ENCODE data around the gene HOXD3. TPM values are rescaled to one million over a fixed set of nuclear protein-coding genes. Genes with fewer than 3 reads are reported as not detected.

Gene HOXD3
- total RNA-seq, 2 experiments from 2014 or later: not detected

DNA sequence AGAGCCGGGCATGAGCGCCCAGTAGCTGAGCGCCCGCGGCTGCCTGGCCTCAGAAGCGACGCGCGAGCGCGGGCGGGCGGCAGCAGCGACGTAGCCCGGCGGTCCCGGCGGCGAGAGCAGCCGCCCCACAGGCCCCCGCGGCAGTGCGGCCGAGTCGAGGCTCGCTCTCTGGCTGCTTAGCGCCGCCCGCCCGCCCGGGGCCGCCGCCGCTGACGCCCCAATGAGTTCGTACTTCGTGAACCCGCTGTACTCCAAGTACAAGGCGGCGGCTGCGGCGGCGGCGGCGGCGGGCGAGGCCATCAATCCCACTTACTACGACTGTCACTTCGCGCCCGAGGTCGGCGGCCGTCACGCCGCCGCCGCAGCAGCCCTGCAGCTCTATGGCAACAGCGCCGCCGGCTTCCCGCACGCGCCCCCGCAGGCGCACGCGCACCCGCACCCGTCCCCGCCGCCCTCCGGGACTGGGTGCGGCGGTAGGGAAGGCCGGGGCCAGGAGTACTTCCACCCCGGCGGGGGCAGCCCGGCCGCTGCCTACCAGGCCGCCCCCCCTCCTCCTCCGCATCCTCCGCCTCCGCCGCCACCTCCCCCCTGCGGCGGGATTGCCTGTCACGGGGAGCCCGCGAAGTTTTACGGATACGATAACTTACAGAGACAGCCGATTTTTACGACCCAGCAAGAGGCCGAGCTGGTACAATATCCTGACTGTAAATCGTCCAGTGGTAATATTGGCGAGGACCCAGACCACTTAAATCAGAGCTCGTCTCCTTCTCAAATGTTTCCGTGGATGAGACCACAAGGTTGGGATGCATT lies 26.8 kb upstream of the HOXD3 start:
- H3K9me3 Mint-ChIP-seq: no peaks in the 10 kb centered on the region
- peak; percentile 25 for DNase-seq
- H3K27ac Mint-ChIP-seq: peak overlapping the region; percentile 23
- ChIA-PET POLR2A (no interaction called here), CTCF (interaction anchor here (0.7 to 4.2 kb wide), 7 partner anchors 10 to 522 kb away, joined by 3 to 18 read pairs (median 11); no protein-coding TSS in a partner anchor)
- H3K36me3 Mint-ChIP-seq: peaks cover 3% of the 10 kb centered on the region
- H3K4me3 Mint-ChIP-seq: peak overlapping the region; percentile 41
- H3K27me3 Mint-ChIP-seq: peaks cover 78% of the 10 kb centered on the region
- peaks cover 26% of the 10 kb centered on the region for H3K4me1 Mint-ChIP-seq (ENCODE audit: low read depth)
- intact Hi-C loops (cut with micrococcal nuclease): loop anchor here (10.0 kb wide), 1 partner anchor 1796 kb away; the partner anchor contains the start of gene SP9

DNA sequence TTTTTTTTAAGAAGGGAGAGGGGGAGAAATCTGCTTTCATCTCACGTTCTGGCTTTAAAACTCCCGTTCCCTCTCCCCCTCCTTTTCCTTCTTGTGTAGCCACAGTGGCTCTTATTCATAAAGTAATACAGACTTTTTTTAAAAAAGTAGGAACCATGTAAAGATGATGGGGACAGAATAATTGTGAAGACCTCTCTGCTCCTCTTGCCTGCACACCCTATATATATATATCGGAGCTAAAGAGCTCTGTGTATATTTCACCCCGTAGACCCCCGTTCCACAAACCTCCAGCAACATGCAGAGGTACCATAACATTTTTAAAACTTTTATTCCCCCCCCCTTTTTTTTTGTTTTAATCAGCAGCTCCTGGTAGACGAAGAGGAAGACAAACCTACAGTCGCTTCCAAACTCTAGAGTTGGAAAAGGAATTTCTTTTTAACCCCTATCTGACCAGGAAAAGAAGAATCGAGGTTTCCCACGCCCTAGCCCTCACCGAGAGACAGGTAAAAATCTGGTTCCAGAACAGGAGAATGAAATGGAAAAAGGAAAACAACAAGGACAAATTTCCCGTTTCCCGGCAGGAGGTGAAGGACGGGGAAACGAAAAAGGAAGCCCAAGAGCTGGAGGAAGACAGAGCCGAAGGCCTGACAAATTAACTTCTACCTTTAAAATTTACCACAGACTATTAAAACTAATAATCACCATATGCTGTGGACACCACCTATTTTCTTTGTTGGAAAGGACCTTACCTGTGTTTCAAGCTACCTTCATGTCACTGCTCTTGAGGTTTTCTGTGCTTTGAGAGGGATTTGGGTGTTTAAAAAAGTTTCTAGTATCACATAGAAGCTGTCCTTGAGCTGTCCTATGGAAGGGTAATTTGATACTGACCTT lies 25.9 kb upstream of the HOXD3 start:
- CTCF ChIA-PET: interaction anchor here (0.7 to 4.2 kb wide), 10 partner anchors 9 to 521 kb away, joined by 3 to 18 read pairs (median 4); no protein-coding TSS in a partner anchor
- no peaks in the 10 kb centered on the region for H3K9me3 Mint-ChIP-seq
- H3K4me3 Mint-ChIP-seq: peak overlapping the region; percentile 41
- intact Hi-C loops (cut with micrococcal nuclease): loop anchor here (10.0 kb wide), 1 partner anchor 1796 kb away; the partner anchor contains the start of gene SP9
- POLR2A ChIA-PET: interaction anchor here (0.6 kb wide), 2 partner anchors 660 to 1114 kb away, joined by 3 to 4 read pairs; no protein-coding TSS in a partner anchor
- H3K36me3 Mint-ChIP-seq: peaks cover 7% of the 10 kb centered on the region
- H3K27me3 Mint-ChIP-seq: peaks cover 78% of the 10 kb centered on the region
- no peak for DNase-seq
- peaks cover 32% of the 10 kb centered on the region for H3K4me1 Mint-ChIP-seq (ENCODE audit: low read depth)
- H3K27ac Mint-ChIP-seq: peak overlapping the region; percentile 54

DNA sequence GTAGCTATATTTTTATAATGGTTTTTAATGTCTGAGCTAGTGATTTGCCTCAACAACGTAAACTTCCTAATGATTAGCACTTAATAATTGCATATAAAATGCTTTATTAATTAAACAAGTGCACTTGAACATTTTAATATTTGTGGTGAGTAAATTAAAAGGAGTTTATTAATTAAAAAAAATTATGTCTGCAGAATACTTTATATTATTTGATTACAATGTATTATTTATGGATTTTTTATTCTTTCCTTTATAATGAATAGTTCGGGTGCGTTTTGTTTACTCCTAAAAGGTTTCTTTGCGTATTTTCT lies 25.3 kb upstream of the HOXD3 start:
- peaks cover 7% of the 10 kb centered on the region for H3K36me3 Mint-ChIP-seq
- intact Hi-C loops (cut with micrococcal nuclease): loop anchor here (10.0 kb wide), 1 partner anchor 1797 kb away; the partner anchor contains the start of gene SP9
- H3K9me3 Mint-ChIP-seq: no peaks in the 10 kb centered on the region
- DNase-seq: no peak
- peaks cover 32% of the 10 kb centered on the region for H3K4me1 Mint-ChIP-seq (ENCODE audit: low read depth)
- H3K4me3 Mint-ChIP-seq: no peak overlapping the region
- CTCF ChIA-PET: interaction anchor here (0.9 to 4.2 kb wide), 8 partner anchors 9 to 521 kb away, joined by 3 to 18 read pairs (median 8); no protein-coding TSS in a partner anchor
- no peak overlapping the region for H3K27ac Mint-ChIP-seq
- peaks cover 76% of the 10 kb centered on the region for H3K27me3 Mint-ChIP-seq
- POLR2A ChIA-PET: interaction anchor here (0.6 kb wide), 2 partner anchors 661 to 1114 kb away, joined by 3 to 4 read pairs; no protein-coding TSS in a partner anchor

DNA sequence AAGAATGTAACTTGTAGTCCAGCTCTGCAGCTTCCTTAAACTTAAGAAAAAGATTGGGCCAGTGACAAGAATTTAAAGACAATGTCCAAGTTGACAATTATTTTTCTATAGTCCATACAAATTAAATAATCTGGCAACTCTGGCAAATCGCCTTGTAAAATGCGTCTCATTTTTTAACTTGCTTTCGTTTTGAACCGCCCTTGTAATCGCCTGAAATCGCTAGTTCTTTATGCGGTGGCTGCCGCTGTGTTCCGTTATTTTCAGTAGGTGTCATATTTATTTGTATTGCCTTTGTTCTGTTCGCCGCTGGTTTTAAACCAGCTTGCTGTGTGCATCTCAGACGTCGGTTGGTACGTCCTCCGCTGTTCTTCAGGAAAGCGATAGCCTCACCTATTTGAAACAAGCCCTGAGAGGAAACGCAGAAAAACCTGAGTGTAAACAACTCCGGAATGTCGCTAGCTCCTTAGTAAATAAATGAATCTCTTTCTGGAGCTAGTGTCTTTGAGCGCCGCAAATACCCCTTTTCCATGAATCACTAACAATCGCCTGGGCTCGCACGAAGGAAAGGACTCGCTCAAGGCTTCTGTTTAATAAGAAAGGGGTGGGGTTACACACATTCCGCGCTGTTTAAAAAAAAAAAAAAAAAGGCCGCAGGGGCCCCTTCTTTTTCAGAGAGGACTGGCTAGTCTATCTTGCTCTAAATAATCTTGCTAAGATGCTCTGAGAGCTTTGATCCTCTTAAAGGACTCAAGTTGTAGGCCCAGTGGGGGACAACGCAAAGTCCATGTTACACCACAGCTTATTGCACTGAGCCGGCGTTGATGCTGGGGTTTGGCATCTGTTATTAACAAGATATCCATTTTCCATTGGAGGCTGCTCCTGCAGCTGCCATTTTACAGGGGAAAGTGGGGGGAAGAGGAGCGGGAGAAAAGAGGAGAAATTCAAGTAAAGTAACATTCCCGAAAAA lies 24.6 kb upstream of the HOXD3 start:
- H3K27me3 Mint-ChIP-seq: peaks cover 78% of the 10 kb centered on the region
- peaks cover 32% of the 10 kb centered on the region for H3K4me1 Mint-ChIP-seq (ENCODE audit: low read depth)
- CTCF ChIA-PET: interaction anchor here (1.1 to 4.2 kb wide), 7 partner anchors 8 to 1017 kb away, joined by 3 to 18 read pairs (median 5); no protein-coding TSS in a partner anchor
- peaks cover 7% of the 10 kb centered on the region for H3K36me3 Mint-ChIP-seq
- intact Hi-C loops (cut with micrococcal nuclease): loop anchor here (10.0 kb wide), 1 partner anchor 1798 kb away; the partner anchor contains the start of gene SP9
- H3K27ac Mint-ChIP-seq: peak overlapping the region; percentile 19
- no peak for DNase-seq
- POLR2A ChIA-PET: interaction anchor here (0.6 kb wide), 2 partner anchors 662 to 1113 kb away, joined by 3 to 4 read pairs; no protein-coding TSS in a partner anchor
- no peaks in the 10 kb centered on the region for H3K9me3 Mint-ChIP-seq
- peak overlapping the region; percentile 68 for H3K4me3 Mint-ChIP-seq

DNA sequence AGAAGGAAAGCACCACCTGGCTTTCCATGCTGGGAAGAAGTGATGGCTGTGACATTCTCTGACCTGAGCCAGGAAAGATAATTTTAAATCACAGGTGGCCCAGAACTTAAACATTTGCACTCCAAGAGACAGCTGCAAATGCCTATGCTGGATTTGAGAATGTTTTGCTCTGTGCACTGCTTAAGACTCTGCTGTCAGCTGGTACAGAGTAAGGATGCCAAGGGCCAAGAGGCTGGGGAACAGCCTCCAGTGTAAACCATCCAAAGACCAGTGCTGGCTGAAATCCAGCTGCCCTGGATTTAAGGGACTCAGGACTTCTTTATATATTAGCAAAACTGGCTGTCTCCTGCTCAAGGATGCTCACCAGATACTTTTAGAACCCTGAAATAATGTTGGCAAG lies 23.7 kb upstream of the HOXD3 start:
- no peak overlapping the region for H3K4me3 Mint-ChIP-seq
- ChIA-PET CTCF (interaction anchor here (0.6 to 4.2 kb wide), 5 partner anchors 22 to 1016 kb away, joined by 3 to 18 read pairs (median 5); no protein-coding TSS in a partner anchor), POLR2A (no interaction called here)

DNA sequence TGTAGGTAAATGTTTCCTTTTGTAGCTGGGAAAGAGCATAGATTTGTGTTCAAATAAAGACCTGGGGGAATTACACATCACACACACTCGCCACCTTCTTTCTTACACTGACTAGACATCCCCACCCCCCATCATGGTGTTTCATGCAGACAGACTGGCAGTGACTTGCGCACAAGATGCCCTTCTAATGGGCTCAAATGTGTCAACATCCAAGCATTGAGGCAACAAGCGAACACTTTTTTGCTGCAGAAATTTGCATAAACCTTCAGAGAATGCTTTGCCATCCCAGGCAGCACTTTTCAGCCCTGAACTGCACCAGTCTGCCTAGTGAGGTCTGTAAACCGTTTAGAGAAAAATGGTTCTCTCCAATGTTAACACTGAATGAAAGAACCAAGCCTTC lies 23.1 kb upstream of the HOXD3 start:
- no peak for DNase-seq
- ChIA-PET CTCF (interaction anchor here (0.6 to 4.2 kb wide), 2 partner anchors 321 to 431 kb away, joined by 3 to 18 read pairs; no protein-coding TSS in a partner anchor), POLR2A (no interaction called here)
- Mint-ChIP-seq H3K27me3 (peaks cover 78% of the 10 kb centered on the region), H3K4me3 (no peak overlapping the region), H3K4me1 (ENCODE audit: low read depth) (peaks cover 23% of the 10 kb centered on the region), H3K27ac (no peak overlapping the region), H3K9me3 (peaks cover under 1% of the 10 kb centered on the region), H3K36me3 (peaks cover 10% of the 10 kb centered on the region)
- intact Hi-C loops (cut with micrococcal nuclease): loop anchor here (10.0 kb wide), 1 partner anchor 1799 kb away; the partner anchor contains the start of gene SP9

More for the DNA sequence above, 23.7 kb upstream of the HOXD3 start:
- Mint-ChIP-seq H3K36me3 (peaks cover 9% of the 10 kb centered on the region), H3K4me1 (ENCODE audit: low read depth) (peaks cover 27% of the 10 kb centered on the region), H3K27ac (no peak overlapping the region), H3K9me3 (no peaks in the 10 kb centered on the region), H3K27me3 (peaks cover 78% of the 10 kb centered on the region)
- intact Hi-C loops (cut with micrococcal nuclease): loop anchor here (10.0 kb wide), 1 partner anchor 1799 kb away; the partner anchor contains the start of gene SP9
- no peak for DNase-seq

DNA sequence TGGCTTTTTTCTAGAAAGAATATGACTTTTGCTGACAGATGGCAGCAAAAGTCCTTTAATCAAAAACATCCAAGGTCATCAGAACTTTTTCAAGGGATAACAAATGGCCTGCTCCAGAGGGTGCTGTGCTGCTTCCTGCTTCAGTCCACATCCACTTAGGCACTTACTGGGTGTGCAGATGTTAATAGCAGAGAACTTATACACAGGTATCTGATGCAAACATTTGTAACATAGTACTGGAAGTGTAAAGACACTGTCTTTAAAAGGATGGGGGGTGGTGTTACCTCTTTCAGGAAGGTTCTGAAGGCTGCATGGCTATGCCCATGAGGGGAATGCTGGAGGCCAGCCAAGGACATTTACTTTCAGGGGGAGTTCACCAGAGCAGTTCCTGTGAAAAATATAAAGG lies 22.1 kb upstream of the HOXD3 start:
- no peak overlapping the region for H3K27ac Mint-ChIP-seq
- no peak for DNase-seq
- peaks cover 82% of the 10 kb centered on the region for H3K27me3 Mint-ChIP-seq
- peaks cover 26% of the 10 kb centered on the region for H3K4me1 Mint-ChIP-seq (ENCODE audit: low read depth)
- peaks cover 14% of the 10 kb centered on the region for H3K36me3 Mint-ChIP-seq
- H3K4me3 Mint-ChIP-seq: no peak overlapping the region
- peaks cover 4% of the 10 kb centered on the region for H3K9me3 Mint-ChIP-seq
- ChIA-PET POLR2A (no interaction called here), CTCF (no interaction called here)
- intact Hi-C loops (cut with micrococcal nuclease): loop anchor here (10.0 kb wide), 1 partner anchor 1800 kb away; the partner anchor contains the start of gene SP9

DNA sequence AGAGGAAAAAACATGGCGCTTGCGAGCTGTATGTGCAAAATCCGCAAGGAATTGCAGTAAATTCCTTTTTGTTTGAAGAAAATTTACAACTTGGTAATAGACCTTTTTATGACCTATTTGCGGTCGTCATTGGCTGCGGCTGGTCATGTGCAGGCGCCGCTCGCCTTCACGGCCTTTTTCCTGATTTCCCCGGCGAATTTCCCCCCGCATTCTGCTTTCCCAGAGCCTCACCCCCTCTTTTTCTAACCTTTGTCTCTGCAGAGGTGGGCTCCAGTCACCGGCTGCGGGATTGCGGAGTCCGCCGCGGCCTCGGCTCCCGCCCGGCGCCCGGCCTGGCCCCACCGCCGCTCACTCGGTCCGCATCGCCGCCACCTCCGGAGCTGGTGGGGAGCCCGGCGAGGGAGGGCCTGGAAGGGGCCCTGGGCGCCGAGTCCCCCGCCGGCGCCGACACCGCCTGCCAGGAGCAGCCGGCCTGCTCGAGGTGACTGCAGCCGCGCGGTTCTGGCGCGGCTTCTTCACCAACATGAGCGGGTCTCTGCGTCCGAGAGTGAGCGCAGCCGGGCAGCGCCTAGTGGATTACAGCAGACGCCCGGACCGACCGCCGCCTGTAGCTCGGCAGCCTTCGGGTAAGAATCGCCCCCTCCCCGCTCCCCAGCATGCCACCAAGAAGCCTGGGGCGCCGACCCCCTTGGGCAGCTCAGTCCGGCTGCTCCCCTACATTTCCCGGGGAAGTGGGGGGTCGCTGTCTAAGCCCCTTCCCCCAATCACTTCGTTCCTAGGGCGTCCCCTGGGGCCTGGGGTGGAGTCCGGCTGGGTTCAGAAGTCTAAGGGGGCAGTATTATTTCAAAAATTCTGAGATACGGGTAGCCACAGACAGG lies 20.5 kb upstream of the HOXD3 start:
- intact Hi-C loops (cut with micrococcal nuclease): loop anchor here (10.0 kb wide), 1 partner anchor 1802 kb away; the partner anchor contains the start of gene SP9
- H3K36me3 Mint-ChIP-seq: peaks cover 12% of the 10 kb centered on the region
- H3K4me3 Mint-ChIP-seq: no peak overlapping the region
- H3K9me3 Mint-ChIP-seq: peaks cover 4% of the 10 kb centered on the region
- POLR2A ChIA-PET: no interaction called here
- CTCF ChIA-PET: interaction anchor here (1.0 to 1.3 kb wide), 2 partner anchors 10 to 320 kb away, joined by 4 to 6 read pairs; no protein-coding TSS in a partner anchor
- no peak for DNase-seq
- peaks cover 79% of the 10 kb centered on the region for H3K27me3 Mint-ChIP-seq
- no peak overlapping the region for H3K27ac Mint-ChIP-seq
- H3K4me1 Mint-ChIP-seq (ENCODE audit: low read depth): peaks cover 26% of the 10 kb centered on the region

DNA sequence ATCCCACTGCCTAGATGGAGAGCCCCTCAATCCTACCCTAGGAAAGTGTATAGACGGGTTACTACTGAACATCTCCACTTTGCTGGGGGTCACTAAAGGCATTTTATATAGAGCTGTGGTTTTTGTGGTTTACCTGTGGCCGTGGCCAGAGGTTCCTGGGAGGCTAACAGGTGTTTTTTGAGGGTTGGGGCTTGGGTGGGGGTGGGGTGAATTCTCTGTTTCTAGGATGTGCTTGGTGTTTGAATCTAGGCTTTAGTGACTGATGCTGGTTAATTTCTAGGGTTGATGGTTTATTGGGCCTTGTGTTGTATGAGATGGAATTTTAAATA lies 19.9 kb upstream of the HOXD3 start:
- CTCF ChIA-PET: interaction anchor here (1.0 to 1.3 kb wide), 2 partner anchors 10 to 320 kb away, joined by 4 to 6 read pairs; no protein-coding TSS in a partner anchor
- H3K4me1 Mint-ChIP-seq (ENCODE audit: low read depth): peaks cover 23% of the 10 kb centered on the region
- H3K9me3 Mint-ChIP-seq: peaks cover 4% of the 10 kb centered on the region
- H3K27ac Mint-ChIP-seq: no peak overlapping the region
- DNase-seq: no peak
- POLR2A ChIA-PET: no interaction called here
- intact Hi-C loops (cut with micrococcal nuclease): loop anchor here (10.0 kb wide), 1 partner anchor 1802 kb away; the partner anchor contains the start of gene SP9
- no peak overlapping the region for H3K4me3 Mint-ChIP-seq
- peaks cover 82% of the 10 kb centered on the region for H3K27me3 Mint-ChIP-seq
- H3K36me3 Mint-ChIP-seq: peaks cover 12% of the 10 kb centered on the region

DNA sequence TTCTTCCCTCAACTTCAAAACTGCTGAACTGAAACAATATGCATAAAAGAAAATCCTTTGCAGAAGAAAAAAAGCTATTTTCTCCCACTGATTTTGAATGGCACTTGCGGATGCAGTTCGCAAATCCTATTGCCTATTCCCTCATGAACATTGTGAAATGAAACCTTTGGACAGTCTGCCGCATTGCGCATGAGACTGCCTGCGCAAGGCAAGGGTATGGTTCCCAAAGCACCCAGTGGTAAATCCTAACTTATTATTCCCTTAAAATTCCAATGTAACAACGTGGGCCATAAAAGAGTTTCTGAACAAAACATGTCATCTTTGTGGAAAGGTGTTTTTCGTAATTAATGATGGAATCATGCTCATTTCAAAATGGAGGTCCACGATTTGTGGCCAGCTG lies 19.2 kb upstream of the HOXD3 start:
- H3K27ac Mint-ChIP-seq: no peak overlapping the region
- H3K36me3 Mint-ChIP-seq: peaks cover 12% of the 10 kb centered on the region
- no peak for DNase-seq
- ChIA-PET CTCF (interaction anchor here (3.4 to 10.6 kb wide), 2 partner anchors 11 to 318 kb away, joined by 16 to 108 read pairs; no protein-coding TSS in a partner anchor), POLR2A (no interaction called here)
- H3K27me3 Mint-ChIP-seq: peaks cover 81% of the 10 kb centered on the region
- intact Hi-C loops (cut with micrococcal nuclease): loop anchor here (10.0 kb wide), 1 partner anchor 1803 kb away; the partner anchor contains the start of gene SP9
- H3K9me3 Mint-ChIP-seq: peaks cover 4% of the 10 kb centered on the region
- no peak overlapping the region for H3K4me3 Mint-ChIP-seq
- H3K4me1 Mint-ChIP-seq (ENCODE audit: low read depth): peaks cover 19% of the 10 kb centered on the region
